Non-pigmented ciliary epithelial cell (primary cell): ENCODE measurements around the gene PLEKHM3.
"Not testable (repeated sequence)": the region's sequence is repeated elsewhere in the genome, so short reads cannot be mapped to it uniquely, and the experiment has no call there.

Experiments used
- DNase-seq: peaks from one replicate; pipeline ENCODE4 v3.0.0-alpha.2; 2010; ENCODE audit warnings: low read depth

Gene PLEKHM3

DNA sequence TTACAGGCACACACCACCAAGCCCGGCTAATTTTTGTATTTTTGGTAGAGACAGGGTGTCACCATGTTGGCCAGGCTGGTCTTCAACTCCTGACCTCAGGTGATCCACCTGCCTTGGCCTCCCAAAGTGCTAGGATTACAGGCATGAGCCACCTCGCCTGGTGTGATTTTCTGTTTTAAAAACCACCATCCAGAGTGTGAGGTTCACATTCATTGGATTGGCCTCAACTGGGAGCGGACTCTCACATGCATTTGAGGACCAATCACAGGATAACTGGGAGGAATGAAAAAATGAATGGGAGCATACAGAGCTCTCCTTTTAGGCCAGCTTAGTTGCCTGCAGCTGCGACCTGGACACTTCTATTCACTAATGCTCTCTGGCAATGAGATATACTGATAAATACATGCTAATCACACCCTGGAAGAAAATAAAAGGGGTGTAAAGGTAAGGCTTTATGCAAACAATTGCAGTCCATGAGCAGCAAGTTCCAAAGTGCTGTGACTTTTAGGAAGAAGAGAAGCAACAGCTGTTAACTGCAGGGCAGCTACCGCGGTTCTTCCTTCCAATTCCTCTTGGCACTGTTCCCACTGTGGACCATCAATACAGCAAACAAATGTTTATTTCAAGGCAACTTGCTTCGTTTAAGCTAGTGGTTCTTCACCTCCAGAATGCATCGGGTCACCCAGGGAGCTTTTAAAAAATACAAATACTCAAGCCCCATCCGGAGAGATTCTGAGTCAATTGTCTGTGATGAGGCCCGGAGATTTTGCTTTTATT is 206.1 kb downstream of the PLEKHM3 start:
- DNase-seq = no peak

- no peak for DNase-seq
Observed at GRCh38 chr2:207816546-207816945, 208.8 kb downstream of the PLEKHM3 start.

DNA sequence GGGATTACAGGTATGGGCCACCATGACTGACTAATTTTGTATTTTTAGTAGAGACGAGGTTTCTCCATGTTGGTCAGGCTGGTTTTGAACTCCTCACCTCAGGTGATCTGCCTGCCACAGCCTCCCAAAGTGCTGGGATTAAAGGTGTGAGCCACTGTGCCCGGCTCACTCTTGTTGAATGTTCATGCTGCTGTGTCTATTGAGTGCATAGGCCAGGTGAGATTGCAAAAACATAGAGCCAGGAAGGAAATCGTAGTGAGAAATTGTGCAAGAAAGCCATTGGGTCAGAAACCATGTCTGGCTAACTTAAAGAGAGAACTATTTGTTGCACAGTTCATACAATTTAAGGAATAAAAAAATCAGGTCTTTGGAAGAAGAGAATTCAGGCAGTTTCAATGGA is 210.1 kb downstream of the PLEKHM3 start:
- no peak for DNase-seq

GRCh38 chr2:207813942-207814341 is 211.4 kb downstream of the PLEKHM3 start:
- DNase-seq = no peak

- no peak for DNase-seq
Observed at GRCh38 chr2:207813221-207813916, 212.0 kb downstream of the PLEKHM3 start.

DNA sequence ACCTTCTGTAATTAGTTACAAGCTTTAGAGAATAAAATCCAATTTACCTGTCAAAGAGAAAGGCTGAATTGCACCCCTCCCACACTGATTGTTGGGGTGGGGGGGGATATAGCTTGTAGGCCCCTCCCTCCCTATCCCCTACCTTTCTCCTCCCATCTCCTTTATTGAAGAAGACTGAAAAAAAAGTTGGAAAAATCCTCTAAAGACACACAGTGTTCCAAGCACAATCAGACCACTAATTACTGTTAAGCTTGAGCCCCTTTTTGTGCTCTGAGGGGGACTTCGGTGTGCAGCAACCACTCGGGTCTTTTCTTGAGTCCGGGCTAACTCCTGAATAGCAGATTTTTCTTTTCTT is 212.6 kb downstream of the PLEKHM3 start:
- no peak for DNase-seq

DNA sequence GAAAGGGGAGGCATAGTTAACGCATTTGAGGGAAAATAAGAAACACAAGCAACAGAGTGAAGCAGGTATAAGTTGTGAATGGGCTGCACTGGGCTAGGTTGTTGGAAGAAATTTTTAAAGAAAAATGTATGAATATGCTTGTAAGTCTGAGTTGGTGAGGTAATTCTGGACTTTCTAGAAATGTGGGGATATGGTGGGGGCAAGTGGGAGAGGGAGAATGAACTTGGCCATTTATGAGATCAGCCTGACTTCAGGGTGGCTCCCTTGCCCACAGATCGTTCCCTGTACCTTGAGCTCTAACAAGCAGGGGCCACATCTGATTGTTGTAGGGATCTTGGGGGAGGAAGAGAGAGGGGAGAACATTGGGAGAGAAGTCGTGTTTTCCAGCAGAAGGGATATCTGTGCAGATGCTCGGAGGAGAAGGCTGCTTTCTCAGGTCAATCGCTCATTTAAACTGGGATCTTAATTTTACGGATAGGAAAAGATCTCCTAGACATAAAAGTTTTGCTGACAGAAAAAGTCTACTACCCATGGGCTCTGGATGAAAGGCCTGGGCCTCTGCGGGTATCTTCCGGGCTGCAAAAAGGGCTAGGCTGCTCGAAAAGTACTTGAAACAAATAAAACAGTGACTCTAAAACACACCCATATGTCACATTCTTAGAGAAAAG is 213.1 kb downstream of the PLEKHM3 start:
- no peak for DNase-seq

- not testable (repeated sequence) for DNase-seq
Observed at GRCh38 chr2:207811658-207812057, 213.7 kb downstream of the PLEKHM3 start.

DNA sequence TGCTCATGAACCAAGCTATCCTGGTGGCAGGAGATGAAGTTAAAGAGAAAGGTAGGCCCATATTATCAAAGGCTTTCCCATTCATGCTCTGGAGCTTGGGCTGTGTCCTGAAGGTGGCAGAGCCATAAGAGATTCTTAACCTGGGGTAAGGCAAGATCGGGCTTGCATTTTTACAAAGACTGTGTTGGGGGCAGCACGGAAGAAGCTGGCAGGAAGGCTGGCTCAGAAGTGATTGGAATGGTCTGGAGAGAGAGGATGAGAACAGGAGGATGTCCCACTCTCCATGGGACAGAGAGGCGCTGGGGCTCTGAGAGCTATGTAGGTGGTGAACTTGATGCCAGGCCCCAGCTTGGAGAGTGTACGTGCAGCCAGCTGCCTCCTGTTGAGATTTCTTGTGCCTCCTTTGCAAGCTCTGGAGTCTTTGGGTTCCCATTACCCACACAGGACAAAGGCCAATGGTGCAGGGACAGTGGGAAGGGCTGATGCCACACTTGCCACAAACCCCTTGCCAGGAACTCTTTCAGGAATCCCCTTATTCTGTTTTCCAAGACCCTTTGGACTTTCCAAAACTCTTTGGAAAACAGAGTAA is 215.0 kb downstream of the PLEKHM3 start:
- DNase-seq = no peak

GRCh38 chr2:207808119-207808518 is 217.2 kb downstream of the PLEKHM3 start:
- no peak for DNase-seq

GRCh38 chr2:207807516-207807915 is 217.8 kb downstream of the PLEKHM3 start:
- DNase-seq = no peak

DNA sequence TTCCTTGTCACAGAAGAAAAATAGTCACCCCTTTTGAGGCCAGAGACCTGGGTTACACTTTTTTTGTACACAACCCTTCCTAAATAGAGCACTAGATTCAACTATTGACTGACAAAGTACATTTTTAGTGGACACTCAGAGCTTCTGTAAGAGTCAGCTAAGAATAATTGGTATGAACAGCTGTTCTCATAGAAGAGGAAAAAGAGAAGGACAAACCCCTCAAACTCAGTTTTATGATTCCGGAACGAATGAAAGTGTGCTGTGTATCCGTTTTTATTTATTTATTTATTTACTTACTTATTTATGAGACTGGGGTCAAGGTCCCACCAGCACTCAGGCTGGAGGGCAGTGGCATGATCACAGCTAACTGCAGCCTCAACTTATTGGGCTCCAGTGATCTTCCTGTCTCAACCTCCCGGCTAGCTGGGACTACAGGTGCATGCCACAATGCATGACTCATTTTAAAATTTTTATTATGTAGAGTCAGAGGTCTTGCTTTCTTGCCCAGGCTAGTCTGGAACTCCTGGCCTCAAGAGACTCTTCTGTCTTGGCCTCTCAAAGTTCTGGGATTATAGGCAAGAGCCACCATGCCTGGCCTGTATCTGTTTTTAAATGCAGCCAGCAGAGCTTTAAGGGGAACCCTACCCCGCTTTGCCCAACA is 219.6 kb downstream of the PLEKHM3 start:
- no peak for DNase-seq

GRCh38 chr2:207802650-207803049 is 222.7 kb downstream of the PLEKHM3 start:
- no peak for DNase-seq

DNA sequence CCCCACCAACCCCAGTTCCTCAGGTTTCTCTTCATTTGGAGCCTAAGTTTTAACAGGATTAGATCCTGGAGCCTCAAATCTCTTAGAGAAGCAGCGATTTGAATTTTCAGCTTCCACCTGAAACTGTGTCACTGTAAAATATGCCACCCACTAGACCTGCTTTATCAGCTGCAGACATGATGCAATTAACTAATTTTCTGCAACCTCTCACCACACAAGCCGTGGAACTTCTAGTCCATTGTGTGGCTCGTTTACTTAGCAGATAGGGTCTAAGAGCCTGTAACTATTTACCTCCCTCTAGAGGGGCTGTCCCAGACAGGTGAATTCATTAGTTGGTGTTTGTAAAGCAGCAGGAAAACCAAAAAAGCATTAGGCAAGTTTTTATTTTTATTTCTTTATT is 224.1 kb downstream of the PLEKHM3 start:
- DNase-seq = no peak

DNA sequence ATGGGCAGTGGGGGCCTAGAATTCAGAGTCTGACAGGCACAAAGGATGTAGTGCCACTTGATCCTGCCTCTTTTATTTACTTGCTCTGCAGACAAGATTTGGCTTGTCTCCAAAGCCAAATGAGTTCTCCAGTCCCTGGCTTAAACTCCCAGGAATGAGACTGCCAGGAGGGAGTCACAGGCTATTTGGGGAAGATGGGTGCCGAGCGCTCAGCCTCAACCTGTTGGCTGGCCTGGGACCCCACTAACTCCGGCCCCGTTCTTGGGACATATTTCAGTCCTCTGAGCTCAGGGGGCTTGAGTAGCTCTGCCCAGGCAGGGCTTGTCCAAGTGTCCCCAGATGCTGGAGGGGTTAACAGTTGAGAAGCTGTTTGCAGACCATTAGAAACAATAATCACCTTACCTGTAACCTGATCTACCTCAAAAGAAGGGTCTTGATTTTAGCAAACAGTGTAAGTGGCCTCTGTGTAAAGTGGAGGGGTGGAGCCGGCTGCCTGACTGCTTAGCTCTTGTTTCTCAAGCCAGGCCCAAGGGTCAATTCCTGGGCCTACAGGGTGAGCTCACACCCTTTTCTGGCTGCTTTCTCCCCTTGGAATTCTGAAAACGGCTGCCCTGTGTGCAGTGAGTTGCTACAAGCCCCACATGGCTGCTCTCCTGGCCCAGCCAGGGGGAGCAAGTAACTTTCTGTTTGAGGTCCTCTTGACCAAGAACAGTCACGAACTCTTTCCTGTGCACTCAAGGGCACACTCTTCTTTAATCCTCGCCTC is 228.6 kb downstream of the PLEKHM3 start:
- no peak for DNase-seq

GRCh38 chr2:207792244-207792785 is 233.0 kb downstream of the PLEKHM3 start:
- peak; percentile 35 for DNase-seq

DNA sequence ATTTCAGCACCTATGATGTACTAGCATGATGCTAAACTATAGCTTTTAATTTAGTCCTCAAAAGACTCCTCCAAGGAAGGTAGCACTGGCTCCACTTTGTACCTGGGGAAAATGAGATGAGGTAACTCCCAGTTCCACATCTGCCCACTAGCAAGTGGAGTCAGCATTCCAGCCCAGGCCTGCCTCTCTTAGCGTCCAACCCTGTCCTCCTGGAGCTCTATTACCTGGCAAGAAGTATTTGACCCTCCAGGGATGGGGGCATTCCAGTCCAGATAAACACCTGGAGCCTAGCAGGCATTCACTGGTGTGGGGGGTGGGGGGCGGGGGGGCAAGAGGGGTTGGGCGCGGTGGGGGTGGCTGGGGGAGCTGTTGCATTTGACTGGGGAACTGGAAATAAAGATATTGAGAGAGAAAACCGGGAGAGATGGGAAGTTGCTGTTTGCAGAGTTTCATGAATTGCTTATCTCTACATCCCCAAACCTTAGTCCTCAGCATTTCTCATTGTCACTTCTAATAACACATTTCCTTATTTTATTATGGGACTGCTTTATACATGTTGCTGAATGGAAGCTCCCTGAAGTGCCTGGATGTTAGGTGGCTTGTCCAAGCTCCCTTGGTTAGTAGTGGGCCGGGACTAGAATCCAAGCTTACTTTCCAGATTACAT is 233.6 kb downstream of the PLEKHM3 start:
- DNase-seq = no peak

DNA sequence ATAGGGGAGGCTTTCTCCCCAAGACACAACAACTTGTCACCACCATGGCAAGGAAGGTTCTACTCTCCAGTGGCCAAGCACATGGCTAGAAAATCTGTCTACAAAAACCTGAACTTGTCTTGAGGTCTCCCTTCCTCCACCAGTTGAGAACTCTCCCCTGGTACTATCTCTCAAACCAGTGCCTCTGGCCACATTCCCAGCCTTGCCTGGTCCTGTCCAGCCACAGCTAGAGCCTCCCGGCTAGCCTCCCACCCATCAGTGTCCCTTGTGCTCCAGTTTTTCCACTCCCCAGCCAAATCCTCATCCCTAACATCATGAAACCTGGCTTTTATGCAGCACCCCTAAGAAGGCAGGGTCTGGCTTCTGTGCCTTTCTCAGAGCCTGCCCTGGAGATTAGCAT is 234.4 kb downstream of the PLEKHM3 start:
- DNase-seq = no peak

GRCh38 chr2:207787800-207788199 is 237.5 kb downstream of the PLEKHM3 start:
- no peak for DNase-seq

DNA sequence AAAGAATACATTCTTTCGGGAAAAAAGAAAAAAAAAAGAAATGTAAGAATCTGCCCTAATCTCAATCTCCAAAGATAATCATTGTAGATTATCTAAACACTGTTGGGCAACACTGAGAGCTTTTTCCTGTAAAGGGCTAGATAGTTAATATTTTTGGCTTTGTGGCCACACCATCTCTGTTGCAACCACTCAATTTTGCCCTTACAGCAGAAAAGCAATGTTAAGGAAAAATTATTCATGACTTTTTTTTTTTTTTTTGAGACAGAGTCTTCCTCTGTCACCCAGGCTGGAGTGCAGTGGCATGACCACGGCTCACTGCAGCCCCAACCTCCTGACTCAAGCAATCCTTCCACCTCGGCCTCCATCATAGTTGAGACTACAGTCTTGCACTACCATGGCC is 238.3 kb downstream of the PLEKHM3 start:
- DNase-seq = no peak

- no peak for DNase-seq
Observed at GRCh38 chr2:207784898-207785297, 240.4 kb downstream of the PLEKHM3 start.
